SHP77 (cell line): Measurements from ENCODE around the gene THAP8.
"Not testable (repeated sequence)": the region's sequence is repeated elsewhere in the genome, so short reads cannot be mapped to it uniquely, and the experiment has no call there.

Experiments
- DNase-seq, 2 experiments: peaks; one replicate each; lab custom pipeline; 2025; lab: John Stamatoyannopoulos, UW

The THAP8 gene

GRCh38 chr19:36068810-36069499 is 14.9 kb upstream of the THAP8 start:
- DNase-seq = not testable (repeated sequence)

GRCh38 chr19:36067681-36068080 is 13.6 kb upstream of the THAP8 start:
- no peak for DNase-seq

- no peak for DNase-seq
Observed at GRCh38 chr19:36064826-36065225, 10.7 kb upstream of the THAP8 start.

GRCh38 chr19:36061367-36061766 is 7.3 kb upstream of the THAP8 start:
- no peak for DNase-seq

- DNase-seq = no peak
Observed at GRCh38 chr19:36060430-36060829, 6.3 kb upstream of the THAP8 start.

GRCh38 chr19:36059180-36059910 is 5.3 kb upstream of the THAP8 start:
- no peak for DNase-seq

- no peak for DNase-seq
Observed at GRCh38 chr19:36058481-36059179, 4.5 kb upstream of the THAP8 start.

GRCh38 chr19:36054733-36055686 is 925 bp upstream of the THAP8 start, which contains the start of gene WDR62:
Gene WDR62 (plus strand): TSS chr19:36054897. CDS start chr19:36054972, 75 bp downstream.
- peak; percentile 91 to 92 for DNase-seq

GRCh38 chr19:36051637-36052036 is 2.4 kb downstream of the THAP8 start:
- no peak for DNase-seq

- no peak for DNase-seq
Observed at GRCh38 chr19:36051236-36051635, 2.8 kb downstream of the THAP8 start.

GRCh38 chr19:36049080-36049698 is 4.9 kb downstream of the THAP8 start:
- DNase-seq = no peak

GRCh38 chr19:36047835-36048234 is 6.2 kb downstream of the THAP8 start:
- DNase-seq = no peak

- no peak for DNase-seq
Observed at GRCh38 chr19:36046443-36047050, 7.5 kb downstream of the THAP8 start.

GRCh38 chr19:36043952-36044351 is 10.1 kb downstream of the THAP8 start:
- DNase-seq = no peak

GRCh38 chr19:36041831-36042230 is 12.3 kb downstream of the THAP8 start:
- no peak for DNase-seq

GRCh38 chr19:36041092-36041491 is 13.0 kb downstream of the THAP8 start:
- DNase-seq = not testable (repeated sequence)

- DNase-seq = no peak
Observed at GRCh38 chr19:36040495-36040894, 13.6 kb downstream of the THAP8 start.

GRCh38 chr19:36032251-36033104 is 21.6 kb downstream of the THAP8 start, which contains the start of gene CLIP3:
Gene CLIP3 (minus strand): TSS chr19:36032873. CDS start chr19:36032357, 516 bp downstream.
- peak; percentile 47 to 63 for DNase-seq

GRCh38 chr19:36031308-36031707 is 22.8 kb downstream of the THAP8 start:
- DNase-seq = no peak
